22Rv1 (cell line): Measurements from ENCODE around the gene RIMKLB.

Experiments
- CTCF ChIP-seq: fragments of 450-650 bp; IDR thresholded peaks from 2 replicates; pipeline ENCODE4 v1.5.1; 2017; ENCODE audit warnings: mild to moderate bottlenecking
- ZFX ChIP-seq: fragments of 450-650 bp; IDR thresholded peaks from 2 replicates; pipeline ENCODE4 v1.6.1; 2017; ENCODE audit warnings: antibody characterized with exemption, borderline replicate concordance

GRCh38 chr12:8662593-8662992, 35.2 kb upstream of the RIMKLB start, which contains the start of gene MFAP5:
- TF ChIP-seq CTCF (no peak), ZFX (no peak)
